GM21529 (cell line): ENCODE measurements around the gene KDM8.

ENCODE experiments used
- ATAC-seq: cut with Tn5 transposase; IDR thresholded peaks from one replicate; pipeline ENCODE4 v1.9.1; 2021; ENCODE audit not compliant: unreplicated experiment

KDM8 gene

DNA sequence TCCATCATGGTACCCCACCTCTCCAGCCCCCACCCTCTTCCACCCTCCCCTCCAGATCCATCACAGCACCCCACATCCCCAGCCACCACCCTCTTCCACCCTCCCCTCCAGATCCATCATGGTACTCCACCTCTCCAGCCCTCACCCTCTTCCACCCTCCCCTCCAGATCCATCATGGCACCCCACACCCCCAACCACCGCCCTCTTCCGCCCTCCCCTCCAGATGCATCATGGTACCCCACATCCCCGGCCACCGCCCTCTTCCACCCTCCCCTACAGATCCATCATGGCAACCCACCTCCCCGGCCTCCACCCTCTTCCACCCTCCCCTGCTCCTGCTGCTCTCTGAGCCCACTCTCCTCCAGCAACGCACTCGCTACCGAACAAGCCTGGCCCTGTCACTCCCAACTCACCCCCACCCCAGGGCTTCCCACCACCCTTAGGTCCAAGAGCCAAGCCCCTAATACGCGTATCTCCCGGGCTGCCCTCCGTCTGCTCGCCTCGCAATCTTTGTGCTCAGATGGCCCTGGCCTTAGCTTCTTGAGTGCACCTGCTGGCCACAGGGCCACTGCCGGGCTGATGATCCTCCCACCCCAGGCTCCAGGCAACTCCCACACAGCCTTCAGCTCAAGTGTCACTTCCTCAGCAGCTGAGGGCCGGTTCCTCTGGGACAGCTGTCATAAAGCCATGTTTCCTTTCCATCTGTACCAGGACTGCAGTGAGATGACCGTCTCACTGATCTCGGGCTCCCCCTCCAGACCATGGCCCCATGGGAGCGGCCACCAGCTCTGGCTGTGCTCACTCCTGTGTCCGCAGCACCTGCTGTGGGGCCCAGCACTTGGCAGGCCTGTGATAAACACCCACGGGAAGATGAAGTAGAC is 25.5 kb downstream of the KDM8 start:
- no peak for ATAC-seq

DNA sequence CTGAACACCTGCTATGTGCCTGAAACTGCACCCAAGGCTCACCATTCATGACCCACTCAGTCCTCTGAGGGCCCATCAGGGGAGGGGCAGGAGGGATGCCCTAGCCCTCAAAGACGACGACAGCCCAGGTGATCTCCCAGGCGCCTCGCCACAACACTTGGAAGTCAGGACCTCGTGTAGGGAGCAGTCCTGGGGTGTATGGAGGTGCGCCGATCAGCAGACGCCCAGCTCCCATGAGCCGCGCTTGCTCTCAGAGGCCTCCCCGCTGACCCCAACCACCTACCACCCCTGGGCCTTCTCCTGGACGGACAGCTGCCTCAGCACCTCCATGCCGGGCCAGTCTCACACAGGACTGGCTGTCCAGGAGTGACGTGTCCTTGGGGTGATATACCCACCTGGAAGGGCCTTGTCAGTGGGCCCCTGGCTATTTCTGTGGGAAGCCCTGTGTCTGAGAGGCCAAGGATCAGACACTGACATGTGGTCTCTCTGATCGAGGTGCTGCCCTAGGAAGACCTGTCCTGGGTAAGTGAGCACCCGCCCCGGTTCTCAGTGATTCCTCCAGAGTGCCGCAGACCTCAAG is 26.7 kb downstream of the KDM8 start:
- no peak for ATAC-seq

DNA sequence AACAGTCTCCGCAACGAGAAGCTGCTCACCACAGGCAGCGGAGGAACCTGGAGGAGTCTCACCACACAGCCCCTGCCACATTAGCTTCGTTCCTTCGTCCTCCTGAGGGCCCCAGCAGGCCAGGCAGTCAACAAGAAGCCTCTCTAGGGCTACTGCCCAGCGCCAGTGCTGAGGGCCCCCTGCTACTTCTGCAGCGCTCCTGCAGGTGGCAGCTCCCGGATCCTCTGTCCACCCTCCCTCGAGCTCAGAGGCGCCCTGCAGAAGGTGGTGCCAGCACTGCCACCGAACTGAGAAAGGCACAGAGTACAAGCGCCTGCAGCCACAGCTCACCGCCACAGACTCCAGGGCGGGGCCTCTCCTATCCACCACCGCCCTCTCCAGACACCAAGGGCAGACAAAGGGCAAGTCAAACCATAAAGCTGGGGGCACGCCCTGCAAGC is 27.3 kb downstream of the KDM8 start:
- no peak for ATAC-seq

DNA sequence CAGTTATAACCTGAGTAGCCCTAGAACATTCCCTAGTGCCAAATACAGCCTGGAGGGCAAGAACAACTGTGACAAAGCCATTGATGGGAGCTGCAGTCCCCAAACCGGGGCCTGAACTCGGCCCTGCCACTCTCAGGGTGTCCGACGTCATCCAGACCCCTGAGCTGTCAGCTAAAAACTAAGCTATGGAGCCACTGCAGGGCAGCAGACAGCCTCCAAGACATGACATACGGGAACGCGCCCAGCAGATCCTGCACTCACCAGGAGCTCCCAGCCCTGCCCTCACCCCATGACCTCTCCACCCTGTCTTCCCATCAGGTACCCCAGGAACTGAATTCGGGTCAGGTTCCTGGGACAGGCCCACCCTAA is 28.4 kb downstream of the KDM8 start:
- ATAC-seq, result no peak

DNA sequence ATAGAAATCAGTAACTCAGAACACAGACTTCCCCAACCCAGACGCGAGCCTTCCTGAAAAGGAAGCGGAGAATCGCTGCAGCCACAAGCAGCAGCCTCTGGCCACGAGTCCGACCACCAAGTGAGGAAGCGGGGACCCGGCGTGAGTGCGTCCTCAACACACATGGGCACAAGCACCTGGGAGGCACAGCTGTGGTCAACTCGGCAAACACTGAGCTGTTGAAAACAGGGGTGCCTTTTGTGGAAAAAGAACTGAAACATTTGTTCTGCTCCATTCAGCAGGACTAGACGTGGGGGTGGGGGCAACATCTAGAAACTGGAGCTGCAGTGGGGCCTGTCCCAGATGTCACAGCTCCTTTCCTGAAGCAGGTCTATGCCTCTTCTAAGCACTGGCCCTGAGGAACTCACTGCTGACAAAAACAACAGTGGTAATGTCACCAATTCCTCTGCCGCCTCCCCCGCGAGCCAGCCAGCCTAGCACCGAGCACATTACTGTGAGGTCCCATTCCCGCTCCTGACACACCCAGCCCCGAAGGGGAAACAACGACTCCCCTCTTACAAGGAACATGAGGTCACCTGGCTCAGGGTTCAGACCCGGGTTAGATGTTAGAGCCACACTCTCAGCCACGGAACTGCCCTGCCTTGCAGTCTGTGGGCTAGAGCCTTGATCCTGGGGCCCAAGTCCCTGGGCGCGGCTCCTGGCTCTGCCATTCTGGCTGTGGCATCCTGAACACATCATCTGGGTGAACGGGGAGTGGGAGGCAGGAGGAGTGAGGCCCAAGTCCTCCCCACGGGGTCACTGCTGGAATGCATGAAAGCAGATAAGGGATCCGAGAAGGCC is 29.0 kb downstream of the KDM8 start:
- ATAC-seq, result peak; percentile 47

DNA sequence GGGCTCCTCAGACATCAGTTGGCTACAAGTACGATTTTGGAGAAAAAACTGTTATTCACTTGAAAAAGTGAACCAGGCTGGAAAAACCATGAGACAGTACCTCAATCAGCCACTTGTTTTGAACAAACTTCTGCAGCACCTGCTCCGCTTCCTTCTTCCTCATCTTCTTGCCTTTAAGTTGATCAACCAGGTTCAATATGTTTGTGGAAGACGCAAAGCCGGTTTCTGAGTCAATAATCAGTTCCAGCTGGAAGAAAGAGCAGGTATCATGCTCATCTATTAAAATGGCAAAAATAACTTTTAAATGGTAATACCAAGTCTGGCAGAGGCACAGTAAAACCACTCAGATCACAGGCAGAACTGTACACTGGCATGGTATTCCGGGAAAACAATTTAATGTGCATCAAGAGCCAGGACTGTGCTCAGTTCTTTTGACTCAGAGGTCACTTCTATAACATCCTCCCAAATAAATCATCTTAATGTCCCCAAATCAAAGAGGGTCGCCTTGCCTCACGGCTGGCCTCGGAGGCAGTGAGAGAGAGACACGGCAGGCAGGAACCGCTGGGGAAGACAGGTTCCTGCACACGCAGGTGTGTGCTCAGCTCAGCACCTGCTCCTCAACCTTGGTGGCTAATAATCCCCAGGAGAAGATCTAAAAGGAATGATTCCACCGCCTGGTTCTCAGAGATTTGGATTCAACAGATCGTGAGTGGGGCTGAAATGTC is 29.7 kb downstream of the KDM8 start:
- ATAC-seq, result no peak

DNA sequence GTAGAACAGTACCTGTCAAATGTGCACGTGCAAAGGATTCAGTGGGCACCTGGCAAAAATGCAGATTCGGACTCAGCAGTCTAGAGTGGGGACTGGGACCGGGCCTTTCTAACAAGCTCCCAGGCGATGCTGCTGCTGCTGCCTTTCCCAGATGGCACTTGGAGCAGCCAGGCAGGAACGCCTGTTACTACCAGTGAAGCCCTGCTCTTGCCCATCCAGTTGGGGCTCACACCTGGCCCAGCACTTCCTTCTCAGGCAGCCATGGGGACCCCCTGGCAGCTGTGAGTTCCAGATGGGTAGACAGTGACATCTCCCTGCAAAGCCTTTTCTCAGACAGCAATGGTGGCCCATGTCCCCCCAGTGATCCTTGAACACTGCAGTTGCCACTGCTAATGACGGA is 30.4 kb downstream of the KDM8 start:
- no peak for ATAC-seq

DNA sequence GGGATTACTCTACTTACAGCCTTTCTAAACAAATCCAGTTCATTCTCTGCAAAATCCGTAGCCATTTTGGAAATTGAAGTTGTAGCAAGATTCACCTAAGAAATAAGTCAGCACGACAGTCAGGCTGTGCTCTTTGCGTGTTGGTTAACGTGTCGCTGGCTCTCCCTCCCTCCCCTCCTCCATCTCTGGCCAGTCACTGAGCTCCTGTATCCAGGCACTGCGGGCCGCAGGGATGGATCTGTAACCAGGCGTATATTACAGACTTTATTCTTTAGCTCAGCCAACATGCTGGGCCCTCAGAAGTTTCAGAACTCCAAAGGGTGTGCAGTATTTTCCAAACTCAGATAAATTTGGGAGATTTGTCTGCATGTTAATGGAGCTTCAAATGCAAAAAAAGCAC is 30.8 kb downstream of the KDM8 start:
- ATAC-seq, result no peak

DNA sequence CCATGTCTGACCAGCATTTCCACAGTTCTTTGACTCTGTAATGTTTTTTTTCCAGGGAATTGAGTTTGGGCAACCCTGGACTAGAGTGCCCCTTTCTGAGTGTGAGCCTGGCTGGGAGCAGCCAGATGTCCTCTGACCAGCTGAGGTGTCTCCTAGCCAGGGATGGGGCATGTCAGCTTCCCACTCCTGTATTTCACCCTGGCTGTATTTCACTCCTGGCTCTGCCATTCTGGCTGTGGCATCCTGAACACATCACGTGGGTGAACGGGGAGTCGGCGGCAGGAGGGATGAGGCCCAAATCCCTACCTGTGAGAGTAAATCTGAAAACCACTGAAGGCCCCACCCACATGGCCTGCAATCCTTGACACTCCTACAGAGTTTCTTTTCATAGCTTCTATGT is 31.3 kb downstream of the KDM8 start:
- ATAC-seq, result no peak

DNA sequence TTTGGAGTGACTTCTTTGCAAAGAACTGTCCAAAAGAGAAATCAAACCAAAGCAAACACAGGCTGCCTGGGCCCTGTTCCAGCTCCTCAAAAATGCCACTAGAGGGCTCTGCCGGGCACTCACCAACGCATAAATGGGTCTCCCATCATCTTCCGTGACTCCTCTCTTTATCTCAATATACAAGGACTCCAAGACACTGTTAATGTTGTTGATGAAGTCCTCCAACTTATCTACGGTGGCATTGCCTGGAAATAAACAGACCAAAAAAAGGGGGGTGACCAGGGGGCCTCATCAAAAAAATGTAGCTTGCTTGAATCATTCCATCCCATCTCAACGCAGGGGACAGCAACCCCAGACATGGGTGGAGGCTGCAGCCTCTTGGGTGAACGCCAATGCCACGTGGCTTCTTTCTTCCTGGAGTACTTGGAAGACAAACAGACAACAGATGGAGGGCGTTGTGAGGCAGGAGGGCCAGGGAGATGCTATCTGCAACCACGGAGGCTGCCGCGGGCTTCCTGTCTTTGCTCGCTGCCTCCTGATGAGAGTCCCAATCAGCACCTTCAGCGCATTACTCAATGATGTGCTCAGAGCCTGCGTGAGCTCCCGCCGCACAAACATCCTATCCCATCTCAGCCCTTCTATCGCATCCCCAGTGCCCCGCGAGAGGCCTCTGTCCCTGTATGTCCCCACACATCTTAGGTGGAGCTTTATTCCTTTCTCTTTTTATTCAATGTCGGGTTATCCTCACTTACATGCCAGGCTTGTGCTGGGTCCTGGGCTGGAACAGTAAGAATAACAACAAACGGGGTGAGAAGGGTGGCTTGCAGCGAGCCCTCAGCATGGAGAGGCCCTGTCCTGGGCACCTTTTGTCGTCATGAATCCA is 32.0 kb downstream of the KDM8 start:
- ATAC-seq, result no peak

DNA sequence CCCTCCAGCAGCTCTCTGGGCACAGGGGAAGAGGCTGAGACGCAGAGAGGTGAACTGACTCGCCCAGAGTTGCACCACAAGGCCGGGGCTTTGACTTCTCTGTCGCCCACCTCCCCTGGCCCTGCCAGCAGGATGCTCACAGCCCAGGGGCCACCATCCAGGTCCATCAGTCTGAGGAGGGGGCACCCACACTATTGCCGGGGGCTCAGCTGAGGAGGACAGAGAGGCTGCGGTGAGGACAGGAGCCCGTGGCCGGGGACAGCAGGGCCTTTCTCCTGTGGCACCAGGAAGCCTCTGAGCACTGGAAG is 32.6 kb downstream of the KDM8 start:
- ATAC-seq, result no peak

DNA sequence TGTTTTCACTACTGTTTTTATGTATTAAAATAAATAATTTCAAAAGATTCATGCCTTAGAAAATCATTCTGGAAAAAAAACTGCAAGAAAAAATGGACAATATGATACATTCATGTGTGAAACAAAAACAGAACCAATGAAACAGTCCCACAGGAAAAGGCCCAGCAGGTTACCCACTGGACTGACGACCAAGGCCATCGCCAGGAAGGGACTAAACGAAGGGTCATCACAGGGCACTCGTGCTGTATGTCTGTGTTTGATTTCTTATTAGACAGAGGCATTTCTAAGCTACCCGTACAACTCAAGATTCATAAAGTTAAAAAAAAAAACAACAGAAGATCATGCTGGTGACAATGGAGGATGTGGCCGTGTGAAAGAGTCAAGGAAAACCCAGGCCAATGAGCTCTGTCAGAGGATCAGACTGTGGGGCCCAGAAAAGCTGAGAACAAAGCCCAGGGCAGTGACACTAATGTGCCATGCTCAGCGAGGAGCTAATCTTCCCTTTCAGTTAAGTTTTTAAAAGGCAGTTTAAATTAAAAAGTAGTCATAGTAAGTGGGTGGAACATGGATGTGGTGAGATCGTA is 33.4 kb downstream of the KDM8 start:
- no peak for ATAC-seq

DNA sequence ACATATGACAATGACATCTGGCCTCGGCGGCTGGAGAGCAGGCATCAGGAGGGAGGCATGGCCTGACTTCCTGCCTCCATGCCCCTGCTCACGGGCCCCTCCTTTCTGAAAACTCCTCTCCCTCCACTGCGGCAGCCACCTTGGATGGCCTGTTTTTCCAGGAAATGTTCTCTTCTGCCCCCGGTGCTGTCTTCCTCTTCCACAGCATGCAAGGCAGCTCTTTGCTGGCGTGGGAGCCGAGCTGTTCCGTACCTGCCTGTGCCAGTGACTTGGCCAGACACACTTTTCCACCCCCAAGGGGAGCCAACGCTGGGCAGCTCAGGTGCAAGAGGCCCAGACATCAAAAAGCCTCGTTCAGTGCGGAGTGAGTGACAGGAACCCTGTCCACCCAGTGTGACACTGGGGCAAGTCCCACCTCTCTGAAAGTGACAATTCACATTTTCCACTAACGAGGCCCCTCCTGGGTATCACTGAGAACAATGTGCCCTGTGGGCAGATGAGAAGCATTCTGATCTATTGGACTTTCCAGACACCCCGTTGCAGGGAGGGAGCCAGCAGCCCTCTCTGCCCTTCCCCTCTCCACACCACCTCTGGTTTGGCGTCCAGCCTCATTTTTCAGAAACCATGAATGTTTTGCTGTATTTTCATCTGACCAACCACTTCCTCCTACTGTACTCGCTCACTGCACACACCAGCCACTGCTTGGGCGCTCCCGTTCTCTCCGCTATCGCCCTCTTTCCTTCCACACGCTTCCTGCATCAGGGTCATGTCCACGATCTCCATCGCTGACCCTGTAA is 34.1 kb downstream of the KDM8 start:
- ATAC-seq, result peak; percentile 67

DNA sequence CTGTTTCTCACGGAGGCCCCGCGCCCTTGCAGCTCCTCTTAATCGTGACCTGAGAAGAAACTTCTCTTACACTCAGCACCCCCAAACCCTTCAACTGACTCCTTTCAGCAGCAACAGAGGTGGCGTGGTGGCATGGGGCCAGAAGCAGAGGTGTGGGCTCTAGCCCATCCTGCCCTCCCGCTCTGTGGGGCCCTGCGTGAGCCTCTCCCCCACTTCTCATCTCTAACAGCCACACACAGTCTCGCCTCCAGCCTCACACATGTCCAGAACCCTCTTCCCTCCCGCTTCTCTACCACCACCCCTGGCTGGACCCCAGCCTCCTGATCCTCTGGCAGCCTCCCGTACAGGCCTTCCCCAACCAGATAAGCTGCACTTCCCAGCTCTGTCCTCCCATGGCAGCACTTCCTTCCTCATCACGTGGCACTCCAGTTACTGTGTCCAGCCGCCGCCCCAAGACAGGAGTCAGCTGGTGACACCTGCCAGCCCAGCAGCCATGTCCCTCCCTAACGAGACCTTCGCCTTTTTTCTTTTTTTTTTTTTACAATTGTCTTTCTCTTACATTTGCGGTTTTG is 34.8 kb downstream of the KDM8 start:
- ATAC-seq, result no peak

DNA sequence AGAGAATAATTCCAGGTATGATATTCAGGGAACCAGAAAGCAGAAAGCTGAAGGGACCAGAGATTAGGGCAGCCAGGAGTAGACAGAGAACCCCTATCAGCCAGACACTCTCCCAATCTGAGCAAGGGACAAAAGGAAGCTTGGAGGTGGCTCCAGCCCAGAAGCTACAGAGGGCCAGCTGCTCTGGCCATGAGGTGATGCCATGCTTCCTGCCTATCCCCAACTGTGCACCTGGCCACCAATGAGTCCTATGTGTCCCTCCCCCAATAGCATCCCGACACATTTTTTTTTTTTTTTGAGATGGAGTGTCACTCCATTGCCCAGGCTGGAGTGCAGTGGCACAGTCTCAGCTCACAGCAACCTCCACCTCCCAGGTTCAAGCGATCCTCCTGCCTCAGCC is 35.3 kb downstream of the KDM8 start:
- no peak for ATAC-seq

DNA sequence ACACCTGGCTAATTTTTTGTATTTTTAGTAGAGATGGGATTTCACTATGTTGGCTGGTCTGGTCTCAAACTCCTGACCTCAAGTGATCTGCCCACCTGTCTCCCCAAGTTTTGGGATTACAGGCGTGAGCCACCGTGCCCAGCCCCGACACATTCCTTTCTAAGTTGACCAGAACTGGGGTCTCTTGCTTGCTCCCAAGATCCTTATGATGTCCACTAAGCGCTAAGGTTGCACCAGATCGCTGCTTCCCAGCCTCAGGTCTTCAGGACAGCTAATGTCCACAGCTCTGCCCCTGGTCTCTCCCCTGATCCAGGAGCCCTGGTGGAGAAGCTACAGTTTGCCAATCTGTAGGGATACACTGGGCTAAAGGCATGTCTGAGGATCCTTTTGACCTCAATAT is 35.7 kb downstream of the KDM8 start:
- no peak for ATAC-seq

DNA sequence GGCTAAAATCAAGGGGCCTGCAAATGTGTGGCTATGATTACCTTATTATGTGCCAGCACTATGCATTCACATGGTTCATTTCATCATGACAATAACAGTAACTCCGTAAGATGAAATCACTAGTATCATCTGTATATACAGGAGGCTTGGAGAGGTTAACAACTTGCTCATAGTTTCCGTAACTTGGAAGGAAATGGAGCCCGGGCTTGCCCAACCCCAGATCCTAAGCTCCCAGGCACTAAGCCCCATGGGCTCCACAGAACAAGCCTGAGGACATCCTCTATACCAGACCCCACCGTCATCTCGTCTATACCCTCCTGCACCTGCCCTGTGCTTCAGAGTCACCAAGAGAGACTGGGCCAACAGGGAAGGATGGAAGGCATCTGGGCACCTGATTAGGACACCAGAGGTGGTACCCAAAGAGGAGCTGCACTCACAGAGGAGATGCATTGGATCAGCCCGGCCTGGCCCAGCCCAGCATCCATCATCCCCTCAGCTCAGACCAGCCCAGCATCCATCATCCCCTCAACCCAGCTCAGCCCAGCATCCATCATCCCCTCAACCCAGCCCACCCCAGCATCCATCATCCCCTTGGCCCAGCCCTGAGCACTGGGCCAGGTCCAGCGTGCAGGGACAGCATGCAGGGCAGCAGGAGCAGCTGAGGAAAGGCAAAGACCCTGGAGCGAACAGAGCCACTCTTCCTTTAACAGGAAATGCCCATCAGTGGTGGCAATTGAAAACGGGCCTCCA is 36.8 kb downstream of the KDM8 start:
- no peak for ATAC-seq

DNA sequence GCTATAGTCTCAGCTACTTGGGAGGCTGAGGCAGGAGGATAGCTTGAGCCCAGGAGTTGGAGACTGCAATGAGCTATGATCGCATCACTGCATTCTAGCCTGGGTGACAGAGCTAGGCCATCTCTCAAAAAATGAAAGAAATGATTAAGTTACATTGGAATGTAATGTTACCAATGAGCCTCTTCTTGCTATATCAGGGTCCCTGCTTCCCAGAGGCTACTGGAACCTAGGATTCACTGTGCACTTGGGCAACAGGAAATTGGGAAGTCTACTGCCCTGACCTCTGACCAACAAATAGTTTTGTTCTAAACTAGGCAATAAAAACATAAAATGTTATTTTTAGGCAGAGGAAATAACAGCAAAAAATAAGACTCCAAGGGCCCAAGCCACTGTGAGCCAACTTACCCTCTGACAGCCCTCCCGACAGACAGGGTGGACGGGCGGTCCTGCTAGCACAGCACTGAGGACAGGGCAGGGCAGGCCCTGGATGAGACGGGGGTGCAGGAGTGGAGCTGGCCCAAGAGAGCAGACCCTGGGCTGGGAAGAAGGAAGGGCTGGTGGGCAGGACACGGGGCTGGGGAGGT is 37.7 kb downstream of the KDM8 start:
- ATAC-seq, result no peak
